ENCODE measurements around the gene FNIP2.
"Not testable (repeated sequence)": the region's sequence is repeated elsewhere in the genome, so short reads cannot be mapped to it uniquely, and the experiment has no call there.

The FNIP2 gene

DNA sequence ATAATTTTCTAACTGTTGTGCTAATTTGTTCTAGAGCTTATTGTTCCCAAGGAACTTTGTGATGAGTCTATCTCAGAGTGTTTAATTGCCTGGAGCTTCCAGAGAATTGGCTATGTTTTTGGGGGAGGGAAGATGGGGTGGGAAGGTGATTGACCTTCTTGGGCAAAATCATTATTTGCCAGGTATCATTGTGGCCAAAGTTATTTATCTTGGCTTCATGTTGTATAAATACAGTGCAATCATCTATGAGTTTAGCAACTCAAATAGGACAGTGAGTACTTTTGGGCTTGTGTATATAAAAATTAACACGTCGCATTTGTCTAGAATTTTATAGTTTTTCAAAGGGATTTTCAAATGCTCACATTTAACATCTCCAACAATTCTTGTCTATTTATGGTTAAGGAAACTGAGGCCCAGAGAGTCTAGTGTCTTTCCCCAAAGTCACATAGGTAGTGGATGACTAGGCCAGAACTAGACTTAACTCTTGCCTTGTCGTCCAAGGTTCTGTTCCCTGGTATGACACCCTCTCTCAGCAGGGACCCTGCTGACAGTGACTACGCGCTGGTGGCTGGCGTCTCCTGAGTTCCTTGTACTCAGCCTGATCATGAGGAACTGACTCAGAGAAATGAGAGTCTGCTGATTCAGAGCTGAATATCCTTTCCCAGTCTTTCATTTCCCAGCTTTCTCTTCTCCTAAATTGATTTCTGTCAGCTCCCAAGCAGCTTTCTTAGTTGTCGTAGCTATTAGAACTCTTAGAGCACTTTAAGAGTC, 27.7 kb downstream of the FNIP2 start:
- no peak for DNase-seq

- no peak for DNase-seq
Measured at GRCh38 chr4:158798062-158798461, 29.2 kb downstream of the FNIP2 start.

DNA sequence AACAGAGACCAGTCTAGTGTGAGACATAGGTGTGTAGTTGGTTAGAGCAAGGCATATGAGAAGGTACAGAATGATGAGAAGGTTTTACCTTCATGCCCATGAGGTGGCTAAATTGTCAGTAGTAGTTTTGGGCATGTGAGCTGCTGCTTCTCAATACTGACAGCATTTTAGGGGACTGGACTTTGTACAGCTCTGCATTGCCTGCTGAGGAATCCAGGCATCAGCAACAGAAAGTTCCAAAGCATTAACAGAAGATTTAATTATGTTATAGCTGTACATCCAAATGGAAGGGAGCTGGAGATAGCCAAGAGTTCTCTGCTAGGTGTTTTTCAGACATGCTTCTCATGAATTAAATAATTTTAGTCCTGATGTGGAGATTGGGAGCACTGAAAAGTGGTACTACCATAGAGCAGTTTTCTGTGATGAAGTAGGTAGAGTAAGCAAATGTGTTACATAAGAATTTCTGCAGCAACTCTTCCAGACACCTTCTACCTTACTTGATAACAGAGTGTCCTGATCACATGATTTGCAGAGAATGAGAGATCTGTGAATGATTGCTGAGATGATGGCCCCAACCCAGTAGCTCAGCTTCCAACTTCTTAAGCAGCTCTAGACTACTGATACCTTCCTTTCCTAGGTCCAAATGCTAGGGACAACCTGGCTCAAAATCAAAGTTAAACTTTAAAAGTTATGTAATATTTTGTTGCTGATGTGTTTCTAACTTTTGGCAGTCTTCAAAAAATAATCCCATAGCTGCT, 30.4 kb downstream of the FNIP2 start:
- DNase-seq, result no peak

DNA sequence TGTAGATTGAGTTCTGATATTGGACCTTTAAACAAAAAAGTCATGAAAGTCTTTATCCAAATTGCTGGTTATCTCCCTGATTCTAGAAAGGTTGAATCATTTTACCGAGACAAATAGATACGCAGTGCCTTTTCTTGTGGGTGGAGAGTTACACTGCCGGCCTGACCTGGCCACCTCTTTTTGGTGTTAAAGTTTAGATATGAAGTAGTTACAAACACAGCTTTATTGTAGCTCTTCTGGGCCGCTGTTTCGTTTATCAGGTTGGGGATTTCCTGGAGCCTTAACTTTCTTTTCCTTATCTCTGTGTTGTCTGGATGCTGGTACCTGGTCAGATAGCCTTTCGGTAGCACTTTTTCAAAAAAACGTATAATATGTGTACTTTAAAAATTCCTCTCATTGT, 31.0 kb downstream of the FNIP2 start:
- no peak for DNase-seq

DNA sequence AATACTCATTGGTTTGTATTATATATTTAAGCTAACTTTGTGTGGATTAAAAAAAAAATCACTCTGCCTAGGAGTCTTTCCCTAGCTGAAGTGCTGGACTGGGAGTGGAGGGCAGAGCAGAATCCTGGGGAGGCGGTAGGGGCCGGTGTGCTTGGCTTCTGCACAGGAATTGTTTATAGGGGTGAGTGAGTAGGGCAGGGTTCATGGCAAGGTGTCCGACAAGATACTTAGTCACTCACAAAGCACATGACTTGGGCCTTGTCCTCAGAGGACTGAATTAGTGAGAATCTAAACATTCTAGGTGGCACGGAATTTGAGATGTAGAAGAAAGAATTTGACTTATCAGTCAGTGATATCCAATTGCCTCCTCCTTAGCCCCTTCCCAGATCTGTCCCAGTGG, 32.2 kb downstream of the FNIP2 start:
- DNase-seq, result no peak

DNA sequence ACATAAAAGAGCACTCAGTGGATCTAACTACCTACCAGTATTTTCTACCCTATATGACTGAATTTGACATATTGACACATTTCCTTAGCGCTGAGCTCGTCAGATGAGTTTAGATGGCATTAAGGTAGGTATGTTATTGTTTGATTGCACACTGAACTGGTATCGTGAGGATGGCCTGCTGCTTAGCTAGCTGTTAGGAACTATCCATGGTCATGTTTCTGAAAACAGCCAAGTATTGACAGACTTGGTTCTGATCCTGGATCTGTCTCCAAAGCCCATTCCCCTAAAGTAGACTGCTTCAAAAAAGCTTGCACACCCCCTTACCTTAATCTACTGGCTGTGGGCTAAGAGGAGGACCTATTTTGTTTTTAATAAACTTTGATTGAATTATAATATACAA, 32.9 kb downstream of the FNIP2 start:
- DNase-seq, result no peak

- no peak for DNase-seq
Measured at GRCh38 chr4:158802914-158803313, 34.1 kb downstream of the FNIP2 start.

DNA sequence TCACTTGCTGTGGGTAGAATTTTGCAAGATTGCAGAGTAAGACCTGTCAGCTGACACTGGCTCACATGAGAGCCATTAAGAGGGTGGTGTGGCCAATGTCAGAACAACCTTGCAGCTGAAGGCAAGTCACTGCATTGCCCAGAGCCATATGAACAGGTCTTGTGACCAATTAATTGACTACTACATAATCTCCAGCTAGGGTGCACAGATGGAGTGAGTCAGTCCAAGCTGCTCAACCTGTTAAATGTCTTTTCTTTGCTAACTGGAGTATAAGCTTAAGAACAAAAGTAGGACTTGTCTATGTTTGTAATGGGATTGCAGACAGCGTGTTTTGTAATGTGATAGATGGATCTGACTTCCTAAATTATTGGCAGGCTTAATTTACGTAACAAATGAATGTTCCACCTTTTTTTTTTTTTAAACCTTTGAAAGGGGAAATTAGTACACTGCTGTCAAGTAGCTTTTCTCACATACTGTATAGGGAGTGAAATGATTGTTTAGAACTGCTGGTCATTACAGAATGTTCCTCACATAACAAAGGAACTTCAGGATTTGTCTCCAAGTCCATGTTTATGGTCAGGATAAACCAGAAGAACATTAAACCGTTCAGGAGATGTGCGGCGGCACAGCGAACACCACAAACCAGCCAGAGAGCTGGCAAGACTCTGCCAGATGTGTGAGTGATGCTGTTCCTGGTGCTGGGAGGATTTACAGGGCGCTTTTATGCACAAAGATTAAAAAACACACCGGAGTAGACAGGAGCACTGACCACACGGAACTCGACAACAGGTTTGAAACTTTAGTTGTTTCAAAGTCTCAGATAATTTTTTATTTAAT, 37.0 kb downstream of the FNIP2 start:
- DNase-seq, result no peak

DNA sequence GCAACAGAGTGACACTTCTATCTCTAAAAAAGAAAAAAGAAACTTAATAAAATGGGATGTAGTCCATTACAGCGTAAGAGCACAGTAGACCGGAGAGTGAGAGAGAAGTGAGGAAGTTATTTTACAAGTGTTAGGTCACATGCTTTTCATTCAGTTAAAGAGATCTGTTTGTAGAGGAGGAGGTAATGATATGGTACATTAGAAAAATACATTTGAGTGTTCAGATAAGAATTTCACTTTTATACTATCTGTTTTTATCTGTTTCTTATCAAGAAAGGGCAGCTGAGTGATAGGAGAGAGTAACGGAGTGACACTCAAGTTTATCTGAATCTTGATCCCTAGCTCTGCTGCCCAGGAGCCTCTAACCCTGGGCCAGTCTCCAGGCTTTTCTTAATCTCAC, 38.9 kb downstream of the FNIP2 start:
- no peak for DNase-seq

GRCh38 chr4:158808399-158808798, 39.6 kb downstream of the FNIP2 start:
- no peak for DNase-seq

DNA sequence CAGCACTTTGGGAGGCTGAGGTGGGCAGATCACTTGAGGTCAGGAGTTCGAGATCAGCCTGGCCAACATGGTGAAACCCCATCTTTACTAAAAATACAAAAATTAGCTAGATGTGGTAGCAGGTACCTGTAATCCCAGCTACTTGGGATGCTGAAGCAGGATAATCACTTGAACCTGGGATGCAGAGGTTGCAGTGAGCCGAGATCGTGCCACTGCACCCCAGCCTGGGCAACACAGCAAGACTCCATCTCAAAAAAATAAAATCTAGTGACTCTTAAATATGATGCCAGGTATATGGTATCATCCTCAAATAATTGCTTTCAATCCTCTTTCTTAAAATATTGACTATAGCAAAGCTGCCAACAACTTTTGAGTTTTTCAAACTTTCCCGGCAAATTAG, 40.4 kb downstream of the FNIP2 start:
- not testable (repeated sequence) for DNase-seq

DNA sequence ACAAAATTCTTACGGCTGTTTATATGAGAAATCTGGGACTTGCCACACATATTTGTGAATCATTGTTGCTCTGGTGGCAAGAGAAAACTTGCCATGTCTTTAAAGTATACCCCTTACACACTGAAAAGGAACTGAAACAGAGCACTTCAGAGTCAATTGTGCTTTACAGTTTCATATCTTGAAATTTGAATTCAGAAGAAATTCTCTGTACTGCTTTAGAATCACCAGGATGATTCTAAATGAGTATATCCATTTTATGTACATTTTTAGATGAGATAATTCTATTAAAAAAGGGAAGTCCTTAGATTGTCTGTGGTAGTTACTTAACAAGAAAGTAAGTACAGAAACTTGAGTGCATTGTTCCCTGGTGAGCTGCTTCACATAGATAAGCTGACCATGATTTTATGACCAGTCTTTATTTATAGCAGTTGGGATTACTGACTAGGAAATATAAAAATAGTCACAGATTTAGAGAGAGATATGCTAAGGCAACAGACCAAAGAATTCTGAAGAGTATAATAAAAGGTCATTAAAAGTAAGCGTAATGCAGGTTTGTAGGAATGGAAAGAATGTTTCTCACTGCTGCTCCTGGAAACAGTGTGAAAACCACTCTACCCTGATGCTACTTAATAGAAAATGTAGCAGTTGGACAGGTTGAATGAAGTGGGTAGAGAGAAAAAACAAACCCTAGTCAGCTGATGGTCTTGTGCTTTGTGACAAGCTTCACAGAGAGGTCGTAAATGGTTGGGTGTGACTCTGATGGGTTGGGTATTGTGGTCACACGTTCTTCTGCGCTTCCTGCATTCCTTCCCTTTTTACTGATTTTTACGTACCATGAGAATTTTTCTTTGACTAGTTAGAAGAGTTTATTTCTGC, 41.0 kb downstream of the FNIP2 start:
- no peak for DNase-seq

GRCh38 chr4:158810487-158811215, 41.8 kb downstream of the FNIP2 start:
- DNase-seq, result no peak

- no peak for DNase-seq
Measured at GRCh38 chr4:158811216-158811540, 42.4 kb downstream of the FNIP2 start.

GRCh38 chr4:158811704-158812103, 42.9 kb downstream of the FNIP2 start:
- no peak for DNase-seq

- no peak for DNase-seq
Measured at GRCh38 chr4:158812133-158812532, 43.3 kb downstream of the FNIP2 start.

- DNase-seq, result no peak
Measured at GRCh38 chr4:158812543-158812942, 43.7 kb downstream of the FNIP2 start.

GRCh38 chr4:158813113-158813512, 44.3 kb downstream of the FNIP2 start:
- no peak for DNase-seq

DNA sequence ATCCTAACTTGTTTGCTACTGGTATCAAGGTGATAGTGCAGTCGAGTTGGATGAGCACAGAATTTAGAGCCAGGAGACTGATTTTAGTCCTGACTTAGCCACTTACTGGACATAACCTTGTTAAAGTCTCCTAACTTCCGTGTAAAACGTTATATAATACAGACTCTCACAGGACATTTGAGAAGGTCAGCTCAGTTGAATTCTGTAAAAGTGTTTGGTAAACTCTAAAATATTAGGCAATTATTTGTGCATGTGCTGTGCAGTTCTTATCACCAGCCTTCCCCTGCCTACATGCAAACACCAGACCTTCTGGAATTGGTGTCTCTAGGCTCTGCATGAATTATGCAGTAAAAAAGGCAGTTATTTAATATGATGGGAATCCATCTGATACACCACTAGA, 45.4 kb downstream of the FNIP2 start:
- DNase-seq, result no peak

GRCh38 chr4:158814636-158815330, 46.0 kb downstream of the FNIP2 start:
- DNase-seq, result no peak

DNA sequence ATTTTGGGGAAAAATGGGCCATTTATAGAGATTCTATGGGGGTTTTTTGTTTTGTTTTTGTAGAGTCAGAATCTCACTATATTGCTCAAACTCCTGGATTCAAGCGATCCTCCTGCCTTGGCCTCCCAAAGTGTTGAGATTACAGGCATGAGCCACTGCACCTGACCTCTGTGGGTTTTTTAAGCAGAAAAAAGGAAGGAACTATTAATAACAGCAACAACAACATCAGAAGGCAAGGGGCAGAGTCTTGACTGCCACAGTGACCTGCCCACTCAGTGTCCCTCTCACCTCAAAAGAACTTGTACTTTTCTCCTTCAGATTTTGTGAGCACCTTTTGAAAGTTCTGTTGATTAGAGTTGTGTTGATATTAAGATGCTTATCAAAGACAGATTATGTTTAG, 48.1 kb downstream of the FNIP2 start:
- no peak for DNase-seq
